Mammary epithelial cell (primary cell): ENCODE results near the gene IQGAP1.

ENCODE experiments used
- CTCF ChIP-seq, 2 donors: IDR thresholded peaks in 1 of 2; conservative IDR thresholded peaks in 1 of 2; 2 replicates each; pipeline ENCODE4 v1.5.1; 2011 to 2012; ENCODE audit warnings: inconsistent platforms in 2 of 2, low read length in 2 of 2, mild to moderate bottlenecking in 2 of 2, control low read depth in 1 of 2, low read depth in 1 of 2; ENCODE audit not compliant: insufficient read depth in 1 of 2; ENCODE audit errors: extremely low read depth in 1 of 2
- EZH2 ChIP-seq: IDR thresholded peaks from 2 replicates; pipeline ENCODE4 v1.6.1; 2012; ENCODE audit warnings: low read length, inconsistent platforms, borderline replicate concordance

GRCh38 chr15:90365414-90366055, 22.5 kb upstream of the IQGAP1 start:
- no peak for TF ChIP-seq CTCF (conservative IDR thresholded peaks at IDR 0.05 in 1 of 2, IDR thresholded peaks at IDR 0.05 in 1 of 2; ENCODE audit: extremely low read depth in 1 of 2, insufficient read depth in 1 of 2, low read depth in 1 of 2, low read length in 2 of 2)
- no peak for TF ChIP-seq EZH2
